Measurements from ENCODE around the gene PSKH1. TPM values are rescaled to one million over a fixed set of nuclear protein-coding genes. Genes with fewer than 3 reads are reported as not detected.

The PSKH1 gene
- total and polyA plus RNA-seq, 2 experiments from 2014 or later: 11.5 to 23.6 TPM

DNA sequence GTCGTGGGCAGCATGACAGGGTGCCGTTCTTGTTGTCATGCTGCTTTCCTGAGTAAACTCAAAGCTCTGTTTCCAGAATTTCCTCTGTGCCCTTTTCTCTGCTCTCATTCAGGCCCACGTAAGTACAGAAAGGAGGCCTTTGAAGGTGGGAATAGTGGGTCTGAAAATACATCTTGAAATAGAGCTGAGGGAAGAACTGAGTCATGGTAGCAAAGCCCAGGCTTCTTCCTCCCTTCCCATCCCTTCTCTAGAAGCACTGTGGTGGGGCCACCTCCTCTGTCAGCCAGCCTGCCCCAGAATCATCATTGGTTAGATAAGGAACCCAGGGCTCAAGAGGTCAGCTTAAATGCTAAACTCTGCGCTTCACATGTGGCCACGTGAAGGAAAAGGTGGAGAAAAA lies 29.2 kb downstream of the PSKH1 start:
- peaks cover 51% of the 10 kb centered on the region for H3K79me2 ChIP-seq (ENCODE audit: insufficient read depth)
- no peaks in the 10 kb centered on the region for H3K9me2 ChIP-seq (ENCODE audit: insufficient read depth)
- H3K4me2 ChIP-seq (ENCODE audit: unreplicated experiment): no peak overlapping the region
- whole genome bisulfite sequencing, 2 experiments (ENCODE audit: low coverage in 1 of 2, low lambda C conversion rate in 2 of 2, missing lambda C conversion rate in 2 of 2): 86 to 91% methylated on average over 5 of the region's 5 CpGs
- H2AFZ ChIP-seq: no peak overlapping the region
- H3K4me1 ChIP-seq (ENCODE audit: insufficient read depth): peaks cover 11% of the 10 kb centered on the region
- no peaks in the 10 kb centered on the region for H3K27me3 ChIP-seq (replicated peaks; ENCODE audit: insufficient read depth)
- in situ Hi-C loops (cut with MboI): loop anchor here (10.0 kb wide), 1 partner anchor 107 kb away; no protein-coding TSS in a partner anchor
- no peaks in the 10 kb centered on the region for H3K9me3 ChIP-seq (ENCODE audit: low read depth)
- no peak for DNase-seq
- no peak overlapping the region for H3K27ac ChIP-seq
- no peak overlapping the region for H3K4me3 ChIP-seq
- peaks cover 16% of the 10 kb centered on the region; the same call in 1 of the 2 replicates for H4K20me1 ChIP-seq (ENCODE audit: insufficient read depth)
- no peaks in the 10 kb centered on the region for H3K36me3 ChIP-seq (ENCODE audit: low read depth)
- TF ChIP-seq EZH2phosphoT487 (IDR thresholded peaks at IDR 0.05; ENCODE audit: insufficient read depth, low read depth) (no peak), EZH2 (IDR thresholded peaks at IDR 0.05; ENCODE audit: insufficient read depth, poor library complexity, severe bottlenecking) (no peak)
- no peak overlapping the region for H3K9ac ChIP-seq
- H3F3A ChIP-seq (ENCODE audit: insufficient read depth): peaks cover 12% of the 10 kb centered on the region

DNA sequence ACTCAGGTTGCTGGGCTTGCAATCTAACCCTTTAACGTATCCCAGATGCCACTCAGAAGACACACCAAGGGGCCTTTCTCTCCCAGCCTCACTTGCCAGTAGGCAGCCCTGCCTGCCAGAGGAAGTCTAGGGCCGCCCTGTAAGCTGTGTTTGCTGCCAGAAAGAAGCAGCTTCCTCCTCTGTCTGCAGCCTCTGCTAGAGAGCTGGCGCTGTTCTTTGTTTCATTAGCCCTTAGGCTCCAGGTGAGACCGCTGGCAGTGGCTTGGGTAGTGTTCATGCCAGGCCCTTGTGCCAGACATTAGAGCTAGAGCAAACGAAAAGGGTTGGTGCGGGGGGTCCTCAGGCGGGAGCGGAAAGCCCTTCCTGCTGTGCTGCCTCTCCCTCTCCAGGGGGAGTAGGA lies 29.7 kb downstream of the PSKH1 start:
- Histone ChIP-seq H2AFZ (no peak overlapping the region), H3K79me2 (ENCODE audit: insufficient read depth) (peaks cover 51% of the 10 kb centered on the region), H3K9me3 (ENCODE audit: low read depth) (no peaks in the 10 kb centered on the region), H3K36me3 (ENCODE audit: low read depth) (no peaks in the 10 kb centered on the region), H3K4me1 (ENCODE audit: insufficient read depth) (peaks cover 6% of the 10 kb centered on the region), H3K27ac (no peak overlapping the region), H3K4me3 (no peak overlapping the region), H3F3A (ENCODE audit: insufficient read depth) (peaks cover 7% of the 10 kb centered on the region), H3K4me2 (ENCODE audit: unreplicated experiment) (no peak overlapping the region), H3K9me2 (ENCODE audit: insufficient read depth) (no peaks in the 10 kb centered on the region), H3K9ac (no peak overlapping the region), H3K27me3 (replicated peaks; ENCODE audit: insufficient read depth) (no peaks in the 10 kb centered on the region), H4K20me1 (ENCODE audit: insufficient read depth) (peaks cover 16% of the 10 kb centered on the region; the same call in 1 of the 2 replicates)
- TF ChIP-seq EZH2phosphoT487 (IDR thresholded peaks at IDR 0.05; ENCODE audit: insufficient read depth, low read depth) (no peak), EZH2 (IDR thresholded peaks at IDR 0.05; ENCODE audit: insufficient read depth, poor library complexity, severe bottlenecking) (no peak)
- in situ Hi-C loops (cut with MboI): loop anchor here (10.0 kb wide), 1 partner anchor 108 kb away; no protein-coding TSS in a partner anchor
- no peak for DNase-seq
- 64 to 73% methylated on average over 8 of the region's 8 CpGs for WGBS, 2 experiments (ENCODE audit: low coverage in 1 of 2, low lambda C conversion rate in 2 of 2, missing lambda C conversion rate in 2 of 2)

- Histone ChIP-seq H3K27me3 (replicated peaks; ENCODE audit: insufficient read depth) (no peaks in the 10 kb centered on the region), H3K27ac (no peak overlapping the region), H3K79me2 (ENCODE audit: insufficient read depth) (peaks cover 50% of the 10 kb centered on the region), H3K9me3 (ENCODE audit: low read depth) (no peaks in the 10 kb centered on the region), H3F3A (ENCODE audit: insufficient read depth) (no peaks in the 10 kb centered on the region), H3K4me2 (ENCODE audit: unreplicated experiment) (no peak overlapping the region), H3K36me3 (ENCODE audit: low read depth) (no peaks in the 10 kb centered on the region), H2AFZ (no peak overlapping the region), H3K9ac (no peak overlapping the region), H4K20me1 (ENCODE audit: insufficient read depth) (peaks cover 11% of the 10 kb centered on the region; the same call in 1 of the 2 replicates), H3K9me2 (ENCODE audit: insufficient read depth) (no peaks in the 10 kb centered on the region), H3K4me1 (ENCODE audit: insufficient read depth) (no peaks in the 10 kb centered on the region), H3K4me3 (no peak overlapping the region)
- TF ChIP-seq EZH2 (IDR thresholded peaks at IDR 0.05; ENCODE audit: insufficient read depth, poor library complexity, severe bottlenecking) (no peak), EZH2phosphoT487 (IDR thresholded peaks at IDR 0.05; ENCODE audit: insufficient read depth, low read depth) (no peak)
- in situ Hi-C loops (cut with MboI): loop anchor here (10.0 kb wide), 1 partner anchor 109 kb away; no protein-coding TSS in a partner anchor
- no peak for DNase-seq
- 92 to 94% methylated on average over 10 of the region's 10 CpGs for WGBS, 2 experiments (ENCODE audit: low coverage in 1 of 2, low lambda C conversion rate in 2 of 2, missing lambda C conversion rate in 2 of 2)
Observed at GRCh38 chr16:67923414-67924116, 30.5 kb downstream of the PSKH1 start.

DNA sequence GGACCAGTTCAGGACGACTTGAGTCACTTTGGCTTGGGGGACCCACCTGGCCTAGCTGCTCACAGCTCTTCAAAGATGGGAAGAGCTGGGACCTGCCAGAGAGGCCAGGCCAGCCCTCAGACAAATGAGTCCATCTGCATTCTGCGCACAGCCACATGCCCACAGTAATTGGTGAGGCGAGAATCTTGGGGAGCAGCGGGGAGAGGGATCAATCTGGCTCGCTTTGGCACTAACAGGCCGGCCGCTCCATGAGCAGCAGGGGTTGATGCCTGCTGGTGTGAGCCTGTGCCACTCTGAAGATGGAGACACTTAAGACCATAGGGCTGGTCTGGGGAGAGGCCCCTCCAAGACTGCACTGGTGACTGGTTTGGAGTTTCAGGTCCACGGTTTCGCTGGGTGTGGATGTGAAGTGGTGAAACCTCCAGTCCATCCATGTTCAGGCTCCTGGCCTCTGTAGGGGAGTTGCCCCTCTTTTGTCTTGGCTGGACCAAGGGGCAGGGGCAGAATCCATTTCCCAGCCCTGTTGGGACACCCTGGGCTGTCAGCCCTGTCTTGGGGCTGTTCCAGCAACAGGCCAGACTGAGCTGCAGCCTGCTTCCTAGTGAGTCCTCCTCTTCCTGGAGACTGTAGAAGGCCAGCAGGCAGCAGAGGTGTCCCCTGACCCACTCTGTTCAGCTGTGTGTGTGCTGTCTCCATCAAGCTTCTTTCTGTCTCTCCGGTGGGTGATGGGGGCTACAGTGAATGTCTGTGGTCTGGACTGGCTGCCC lies 31.3 kb downstream of the PSKH1 start:
- H3K4me2 ChIP-seq (ENCODE audit: unreplicated experiment): no peak overlapping the region
- no peak for DNase-seq
- H3K27me3 ChIP-seq (replicated peaks; ENCODE audit: insufficient read depth): no peaks in the 10 kb centered on the region
- no peak overlapping the region for H3K27ac ChIP-seq
- H3K9me2 ChIP-seq (ENCODE audit: insufficient read depth): no peaks in the 10 kb centered on the region
- H3K4me3 ChIP-seq: no peak overlapping the region
- no peaks in the 10 kb centered on the region for H3K36me3 ChIP-seq (ENCODE audit: low read depth)
- peaks cover 5% of the 10 kb centered on the region; the same call in 1 of the 2 replicates for H4K20me1 ChIP-seq (ENCODE audit: insufficient read depth)
- peaks cover 42% of the 10 kb centered on the region for H3K79me2 ChIP-seq (ENCODE audit: insufficient read depth)
- H2AFZ ChIP-seq: no peak overlapping the region
- TF ChIP-seq EZH2 (IDR thresholded peaks at IDR 0.05; ENCODE audit: insufficient read depth, poor library complexity, severe bottlenecking): no peak
- TF ChIP-seq EZH2phosphoT487 (IDR thresholded peaks at IDR 0.05; ENCODE audit: insufficient read depth, low read depth): no peak
- H3F3A ChIP-seq (ENCODE audit: insufficient read depth): no peaks in the 10 kb centered on the region
- no peaks in the 10 kb centered on the region for H3K4me1 ChIP-seq (ENCODE audit: insufficient read depth)
- WGBS, 2 experiments (ENCODE audit: low coverage in 1 of 2, low lambda C conversion rate in 2 of 2, missing lambda C conversion rate in 2 of 2): 92 to 97% methylated on average over 10 of the region's 10 CpGs
- in situ Hi-C loops (cut with MboI): loop anchor here (10.0 kb wide), 1 partner anchor 110 kb away; no protein-coding TSS in a partner anchor
- no peaks in the 10 kb centered on the region for H3K9me3 ChIP-seq (ENCODE audit: low read depth)
- no peak overlapping the region for H3K9ac ChIP-seq
